Measurements from ENCODE around the gene GDF15. TPM values are rescaled to one million over a fixed set of nuclear protein-coding genes. Genes with fewer than 3 reads are reported as not detected.

GDF15 gene, protein sequence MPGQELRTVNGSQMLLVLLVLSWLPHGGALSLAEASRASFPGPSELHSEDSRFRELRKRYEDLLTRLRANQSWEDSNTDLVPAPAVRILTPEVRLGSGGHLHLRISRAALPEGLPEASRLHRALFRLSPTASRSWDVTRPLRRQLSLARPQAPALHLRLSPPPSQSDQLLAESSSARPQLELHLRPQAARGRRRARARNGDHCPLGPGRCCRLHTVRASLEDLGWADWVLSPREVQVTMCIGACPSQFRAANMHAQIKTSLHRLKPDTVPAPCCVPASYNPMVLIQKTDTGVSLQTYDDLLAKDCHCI
- 0.27 to 0.49 TPM (median 0.31 TPM) in 3 replicates for polyA plus RNA-seq
- polyA plus RNA-seq (2011; ENCODE audit: low read depth) = 13.0 TPM
- polyA plus RNA-seq (2011; cell fraction: cytosol; rRNA removed) = 0.56 and 0.99 TPM in 2 replicates
- 1.9 and 2.4 TPM in 2 replicates for polyA plus RNA-seq (2011; cell fraction: nucleus; rRNA removed)
- 0.39 and 61.8 TPM in 2 replicates for polyA plus RNA-seq (2012; ENCODE audit: low replicate concordance)
- 0.20 to 1.0 TPM in 2 of 3 replicates, not detected in the other for polyA minus RNA-seq
- not detected for polyA minus RNA-seq (2011; cell fraction: cytosol; rRNA and poly(A)+ RNA removed)
- polyA minus RNA-seq (2011; cell fraction: nucleus; rRNA and poly(A)+ RNA removed) = 1.6 and 2.0 TPM in 2 replicates

DNA sequence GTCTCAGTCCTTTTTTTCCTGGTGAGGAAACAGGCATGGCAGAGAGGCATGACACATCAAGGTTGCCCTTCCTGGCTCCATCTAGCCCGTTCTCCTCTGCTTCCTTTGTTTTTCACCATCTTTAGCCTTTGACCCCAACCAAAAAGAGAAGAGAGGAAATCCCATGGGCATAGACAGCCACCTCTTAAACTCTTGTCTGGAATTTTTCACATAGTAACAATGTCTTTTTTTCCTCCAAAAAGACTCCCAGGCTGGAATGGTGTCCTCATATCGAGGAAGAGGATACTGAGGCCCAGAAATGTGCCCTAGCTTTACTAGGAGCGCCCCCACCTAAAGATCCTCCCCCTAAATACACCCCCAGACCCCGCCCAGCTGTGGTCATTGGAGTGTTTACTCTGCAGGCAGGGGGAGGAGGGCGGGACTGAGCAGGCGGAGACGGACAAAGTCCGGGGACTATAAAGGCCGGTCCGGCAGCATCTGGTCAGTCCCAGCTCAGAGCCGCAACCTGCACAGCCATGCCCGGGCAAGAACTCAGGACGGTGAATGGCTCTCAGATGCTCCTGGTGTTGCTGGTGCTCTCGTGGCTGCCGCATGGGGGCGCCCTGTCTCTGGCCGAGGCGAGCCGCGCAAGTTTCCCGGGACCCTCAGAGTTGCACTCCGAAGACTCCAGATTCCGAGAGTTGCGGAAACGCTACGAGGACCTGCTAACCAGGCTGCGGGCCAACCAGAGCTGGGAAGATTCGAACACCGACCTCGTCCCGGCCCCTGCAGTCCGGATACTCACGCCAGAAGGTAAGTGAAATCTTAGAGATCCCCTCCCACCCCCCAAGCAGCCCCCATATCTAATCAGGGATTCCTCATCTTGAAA, at the start of gene GDF15:
TSS of gene GDF15 (plus strand) at position 484 of the 868 bp plus-strand sequence. CDS start at position 516, 32 bp downstream.
- Histone ChIP-seq H2AFZ (ENCODE audit: control insufficient read depth, low read length) (no peak within 1 kb of the TSS), H3K4me2 (ENCODE audit: control insufficient read depth, extremely low read depth, insufficient read depth, low read depth, low read length) (peak within 1 kb of the TSS; percentile 43), H3K9me3 (ENCODE audit: control insufficient read depth, low read depth, low read length) (no peaks in the 10 kb centered on the region), H3K27ac (ENCODE audit: control insufficient read depth, insufficient read depth, low read length) (no peak within 1 kb of the TSS), H3K9me1 (ENCODE audit: control insufficient read depth, extremely low read depth, insufficient read depth, low read length) (no peaks in the 10 kb centered on the region), H3K27me3 (ENCODE audit: control insufficient read depth, extremely low read depth, insufficient read depth, low read length) (peaks cover 16% of the 10 kb centered on the region), H3K79me2 (ENCODE audit: control insufficient read depth, insufficient read depth, low read length) (no peaks in the 10 kb centered on the region), H3K9ac (ENCODE audit: control insufficient read depth, extremely low read depth, insufficient read depth, low read length) (peak within 1 kb of the TSS; percentile 57), H3K4me1 (ENCODE audit: control insufficient read depth, extremely low read depth, insufficient read depth, low read length) (peaks cover 17% of the 10 kb centered on the region), H3K36me3 (ENCODE audit: control insufficient read depth in 2 of 2, extremely low read depth in 1 of 2, insufficient read depth in 2 of 2, low read length in 2 of 2) (no peaks in the 10 kb centered on the region), H4K20me1 (ENCODE audit: control insufficient read depth, extremely low read depth, insufficient read depth, low read length) (no peaks in the 10 kb centered on the region), H3K4me3 (ENCODE audit: control insufficient read depth in 2 of 3, extremely low read depth in 1 of 3, insufficient read depth in 2 of 3, low read depth in 1 of 3, low read length in 3 of 3) (peak within 1 kb of the TSS in 2 of 3 experiments; percentile 20 to 54)
- DNase-seq (ENCODE audit: low read depth, low spot score) = no peak
- TF ChIP-seq, protein P1, sequence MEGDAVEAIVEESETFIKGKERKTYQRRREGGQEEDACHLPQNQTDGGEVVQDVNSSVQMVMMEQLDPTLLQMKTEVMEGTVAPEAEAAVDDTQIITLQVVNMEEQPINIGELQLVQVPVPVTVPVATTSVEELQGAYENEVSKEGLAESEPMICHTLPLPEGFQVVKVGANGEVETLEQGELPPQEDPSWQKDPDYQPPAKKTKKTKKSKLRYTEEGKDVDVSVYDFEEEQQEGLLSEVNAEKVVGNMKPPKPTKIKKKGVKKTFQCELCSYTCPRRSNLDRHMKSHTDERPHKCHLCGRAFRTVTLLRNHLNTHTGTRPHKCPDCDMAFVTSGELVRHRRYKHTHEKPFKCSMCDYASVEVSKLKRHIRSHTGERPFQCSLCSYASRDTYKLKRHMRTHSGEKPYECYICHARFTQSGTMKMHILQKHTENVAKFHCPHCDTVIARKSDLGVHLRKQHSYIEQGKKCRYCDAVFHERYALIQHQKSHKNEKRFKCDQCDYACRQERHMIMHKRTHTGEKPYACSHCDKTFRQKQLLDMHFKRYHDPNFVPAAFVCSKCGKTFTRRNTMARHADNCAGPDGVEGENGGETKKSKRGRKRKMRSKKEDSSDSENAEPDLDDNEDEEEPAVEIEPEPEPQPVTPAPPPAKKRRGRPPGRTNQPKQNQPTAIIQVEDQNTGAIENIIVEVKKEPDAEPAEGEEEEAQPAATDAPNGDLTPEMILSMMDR (optimal IDR thresholded peaks at IDR 0.05 in 1 of 3, IDR thresholded peaks at IDR 0.05 in 1 of 3, conservative IDR thresholded peaks at IDR 0.05 in 1 of 3; ENCODE audit: extremely low read depth in 1 of 3, insufficient read depth in 2 of 3, low read length in 3 of 3) = peak; percentile 52 to 75 (median 72)
- TF ChIP-seq EZH2 (IDR thresholded peaks at IDR 0.05; ENCODE audit: low read length) = no peak
- no peak for FAIRE-seq
- dilution Hi-C loops (cut with MboI; ENCODE audit: extremely low pct_ligation_motif_present, low sequenced_read_pairs) = no loop called here

DNA sequence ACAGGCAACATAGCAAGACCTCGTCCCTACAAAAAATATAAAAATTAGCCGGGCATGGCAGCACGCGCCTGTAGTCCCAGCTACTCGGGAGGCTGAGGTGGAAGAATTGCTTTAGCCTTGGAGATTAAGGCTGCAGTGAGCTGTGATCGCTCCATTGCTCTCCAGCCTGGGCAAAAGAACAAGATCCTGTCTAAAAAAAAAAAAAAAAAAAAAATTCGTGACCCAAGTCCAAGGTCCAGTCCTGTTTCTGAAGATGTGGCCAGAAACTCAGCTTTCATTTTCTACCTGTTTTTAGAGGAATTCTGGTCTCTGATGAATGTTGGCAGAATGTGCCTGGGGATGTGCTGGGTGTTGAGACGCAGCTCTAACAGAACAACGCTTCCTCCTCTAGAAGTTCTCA, 47.4 kb upstream of the GDF15 start:
- Histone ChIP-seq H3K79me2 (ENCODE audit: control insufficient read depth, insufficient read depth, low read length) (no peaks in the 10 kb centered on the region), H4K20me1 (ENCODE audit: control insufficient read depth, extremely low read depth, insufficient read depth, low read length) (no peaks in the 10 kb centered on the region), H3K9ac (ENCODE audit: control insufficient read depth, extremely low read depth, insufficient read depth, low read length) (no peak overlapping the region), H3K4me3 (ENCODE audit: control insufficient read depth in 2 of 3, extremely low read depth in 1 of 3, insufficient read depth in 2 of 3, low read depth in 1 of 3, low read length in 3 of 3) (no peak overlapping the region), H3K4me1 (ENCODE audit: control insufficient read depth, extremely low read depth, insufficient read depth, low read length) (peaks cover 14% of the 10 kb centered on the region), H2AFZ (ENCODE audit: control insufficient read depth, low read length) (no peak overlapping the region), H3K27ac (ENCODE audit: control insufficient read depth, insufficient read depth, low read length) (no peak overlapping the region), H3K9me1 (ENCODE audit: control insufficient read depth, extremely low read depth, insufficient read depth, low read length) (no peaks in the 10 kb centered on the region), H3K9me3 (ENCODE audit: control insufficient read depth, low read depth, low read length) (no peaks in the 10 kb centered on the region), H3K36me3 (ENCODE audit: control insufficient read depth in 2 of 2, extremely low read depth in 1 of 2, insufficient read depth in 2 of 2, low read length in 2 of 2) (no peaks in the 10 kb centered on the region), H3K4me2 (ENCODE audit: control insufficient read depth, extremely low read depth, insufficient read depth, low read depth, low read length) (no peak overlapping the region), H3K27me3 (ENCODE audit: control insufficient read depth, extremely low read depth, insufficient read depth, low read length) (no peaks in the 10 kb centered on the region)
- FAIRE-seq (no peak), DNase-seq (ENCODE audit: low read depth, low spot score) (no peak)
- no peak for TF ChIP-seq EZH2 (IDR thresholded peaks at IDR 0.05; ENCODE audit: low read length)
- TF ChIP-seq, protein P1 (optimal IDR thresholded peaks at IDR 0.05 in 1 of 3, IDR thresholded peaks at IDR 0.05 in 1 of 3, conservative IDR thresholded peaks at IDR 0.05 in 1 of 3; ENCODE audit: extremely low read depth in 1 of 3, insufficient read depth in 2 of 3, low read length in 3 of 3) = no peak
- dilution Hi-C loops (cut with MboI; ENCODE audit: extremely low pct_ligation_motif_present, low sequenced_read_pairs) = no loop called here

All from keratinocyte (primary cell).